GM12891 (cell line): ENCODE results near the gene NSD2.
"Not testable (repeated sequence)": the region's sequence is repeated elsewhere in the genome, so short reads cannot be mapped to it uniquely, and the experiment has no call there.

ENCODE experiments used
- PAX5 ChIP-seq: IDR thresholded peaks from 2 replicates; pipeline ENCODE4 v1.6.1; 2011; ENCODE audit warnings: low read length, moderate library complexity, mild to moderate bottlenecking; ENCODE audit not compliant: insufficient read depth, severe bottlenecking
- POLR2A ChIP-seq: IDR thresholded peaks from 2 replicates; pipeline ENCODE4 v1.6.1; 2011; ENCODE audit warnings: low read depth, low read length, control low read depth
- POLR2AphosphoS5 ChIP-seq: IDR thresholded peaks from 2 replicates; pipeline ENCODE4 v1.6.1; 2011; ENCODE audit warnings: low read depth, low read length, control low read depth
- POU2F2 ChIP-seq: IDR thresholded peaks from 2 replicates; pipeline ENCODE4 v1.6.1; 2011; ENCODE audit warnings: low read depth, mild to moderate bottlenecking, control low read depth, low read length, moderate library complexity
- SPI1 ChIP-seq: IDR thresholded peaks from 2 replicates; pipeline ENCODE4 v1.6.1; 2011; ENCODE audit warnings: low read depth, low read length, control low read depth
- TAF1 ChIP-seq: IDR thresholded peaks from 2 replicates; pipeline ENCODE4 v1.6.1; 2011; ENCODE audit warnings: low read depth, low read length, control low read depth

DNA sequence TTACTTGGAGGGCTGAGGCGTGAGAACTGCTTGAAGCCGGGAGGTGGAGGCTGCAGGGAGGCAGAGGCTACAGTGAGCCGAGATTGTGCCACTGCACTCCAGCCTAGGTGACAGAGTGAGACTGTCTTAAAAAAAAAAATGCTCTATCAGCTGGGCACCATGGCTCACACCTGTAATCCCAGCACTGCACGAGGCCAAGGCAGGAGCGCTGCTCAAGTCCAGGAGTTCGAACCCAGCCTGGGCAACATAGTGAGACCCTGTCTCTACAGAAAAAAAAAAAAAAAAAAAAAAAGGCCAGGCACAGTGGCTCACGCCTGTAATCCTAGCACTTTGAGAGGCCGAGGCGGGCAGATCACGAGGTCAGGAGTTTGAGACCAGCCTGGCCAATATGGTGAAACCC is 26.6 kb upstream of the NSD2 start:
- not testable (repeated sequence) for TF ChIP-seq POLR2AphosphoS5, POLR2A, TAF1, SPI1, POU2F2, PAX5
